ENCODE measurements around the gene MCF2L2. TPM values are rescaled to one million over a fixed set of nuclear protein-coding genes. Genes with fewer than 3 reads are reported as not detected.

MCF2L2 gene
- total and polyA plus RNA-seq, 2 donors (not counting 3 experiments of a cell fraction or from before 2014, with no cell fraction given), result 0.15 to 1.1 TPM

DNA sequence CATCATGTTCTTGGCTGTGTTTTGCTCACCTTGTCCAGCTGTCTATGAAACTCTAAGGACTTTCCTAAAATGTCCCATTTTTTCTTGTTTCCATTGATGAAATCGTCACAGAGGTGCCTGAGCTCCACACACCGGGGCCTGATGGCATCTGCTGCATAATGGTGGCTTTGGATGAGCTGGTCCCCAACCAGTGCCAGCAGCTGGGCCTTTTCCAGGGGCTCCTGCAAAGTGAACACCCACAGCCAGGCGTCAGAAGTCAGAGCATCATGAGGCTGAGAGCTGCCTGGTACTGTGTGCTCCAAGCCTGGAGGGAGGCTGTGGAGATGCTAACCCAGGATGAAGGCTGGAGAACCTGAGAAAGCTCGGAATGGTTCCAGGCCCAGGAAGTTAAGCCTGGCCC is 128.4 kb downstream of the MCF2L2 start:
- no TSS peak for BruUV-seq (replicated peaks)

More for the DNA sequence above, 128.4 kb downstream of the MCF2L2 start:
- ChIA-PET POLR2A (no interaction called here), CTCF (interaction anchor here (1.2 kb wide), 1 partner anchor 8 kb away, joined by 4 read pairs; no protein-coding TSS in a partner anchor)
- H3K4me3 ChIP-seq (replicated peaks in 1 of 3; ENCODE audit: insufficient read depth in 1 of 3, low read depth in 1 of 3, low read length in 3 of 3), result no peak overlapping the region
- no peaks in the 10 kb centered on the region for H3K9me1 ChIP-seq (replicated peaks; ENCODE audit: control insufficient read depth, extremely low read depth, insufficient read depth, low read length)
- no peaks in the 10 kb centered on the region for H3K27me3 ChIP-seq (ENCODE audit: control insufficient read depth in 2 of 2, insufficient read depth in 2 of 2, low read length in 2 of 2)
- H3K4me2 ChIP-seq (ENCODE audit: insufficient read depth, low read length), result no peak overlapping the region
- no peak overlapping the region for H3K9ac ChIP-seq (replicated peaks; ENCODE audit: extremely low read depth, insufficient read depth, low read length)
- no peak overlapping the region for H2AFZ ChIP-seq (ENCODE audit: low read depth, low read length)
- no peaks in the 10 kb centered on the region for H3K4me1 ChIP-seq (ENCODE audit: control insufficient read depth, extremely low read depth, insufficient read depth, low read length)
- no peaks in the 10 kb centered on the region for H4K20me1 ChIP-seq (replicated peaks; ENCODE audit: control insufficient read depth, extremely low read depth, insufficient read depth, low read length)
- dilution Hi-C loops (cut with MboI; ENCODE audit: extremely low pct_ligation_motif_present, low sequenced_read_pairs), result no loop called here
- no peaks in the 10 kb centered on the region for H3K9me3 ChIP-seq (replicated peaks; ENCODE audit: control insufficient read depth, insufficient read depth, low read length)
- H3K79me2 ChIP-seq (ENCODE audit: control insufficient read depth, insufficient read depth, low read length), result no peaks in the 10 kb centered on the region
- FAIRE-seq (no peak), DNase-seq (ENCODE audit: low read depth, low spot score) (no peak)
- H3K27ac ChIP-seq (ENCODE audit: insufficient read depth, low read depth, low read length), result no peak overlapping the region
- H3K36me3 ChIP-seq (ENCODE audit: control insufficient read depth in 2 of 2, extremely low read depth in 1 of 2, insufficient read depth in 2 of 2, low read length in 2 of 2), result no peaks in the 10 kb centered on the region
- TF ChIP-seq MYC (IDR thresholded peaks at IDR 0.05; ENCODE audit: low read depth, low read length) (no peak), EZH2 (IDR thresholded peaks at IDR 0.05; ENCODE audit: borderline replicate concordance, low read depth, low read length, severe bottlenecking) (no peak), POLR2A (IDR thresholded peaks at IDR 0.05; ENCODE audit: low read depth, low read length) (no peak), JUN (IDR thresholded peaks at IDR 0.05; ENCODE audit: borderline replicate concordance, insufficient read depth, insufficient read length, low read depth) (no peak), GATA2 (IDR thresholded peaks at IDR 0.05; ENCODE audit: insufficient read depth, insufficient read length, low read depth, low read length) (no peak), POLR2AphosphoS5 (IDR thresholded peaks at IDR 0.05; ENCODE audit: insufficient read depth, low read depth, low read length) (no peak), FOS (IDR thresholded peaks at IDR 0.05; ENCODE audit: borderline replicate concordance, insufficient read depth, low read length) (no peak)
- TF ChIP-seq, protein P1, sequence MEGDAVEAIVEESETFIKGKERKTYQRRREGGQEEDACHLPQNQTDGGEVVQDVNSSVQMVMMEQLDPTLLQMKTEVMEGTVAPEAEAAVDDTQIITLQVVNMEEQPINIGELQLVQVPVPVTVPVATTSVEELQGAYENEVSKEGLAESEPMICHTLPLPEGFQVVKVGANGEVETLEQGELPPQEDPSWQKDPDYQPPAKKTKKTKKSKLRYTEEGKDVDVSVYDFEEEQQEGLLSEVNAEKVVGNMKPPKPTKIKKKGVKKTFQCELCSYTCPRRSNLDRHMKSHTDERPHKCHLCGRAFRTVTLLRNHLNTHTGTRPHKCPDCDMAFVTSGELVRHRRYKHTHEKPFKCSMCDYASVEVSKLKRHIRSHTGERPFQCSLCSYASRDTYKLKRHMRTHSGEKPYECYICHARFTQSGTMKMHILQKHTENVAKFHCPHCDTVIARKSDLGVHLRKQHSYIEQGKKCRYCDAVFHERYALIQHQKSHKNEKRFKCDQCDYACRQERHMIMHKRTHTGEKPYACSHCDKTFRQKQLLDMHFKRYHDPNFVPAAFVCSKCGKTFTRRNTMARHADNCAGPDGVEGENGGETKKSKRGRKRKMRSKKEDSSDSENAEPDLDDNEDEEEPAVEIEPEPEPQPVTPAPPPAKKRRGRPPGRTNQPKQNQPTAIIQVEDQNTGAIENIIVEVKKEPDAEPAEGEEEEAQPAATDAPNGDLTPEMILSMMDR (IDR thresholded peaks at IDR 0.05; ENCODE audit: extremely low read depth in 1 of 2, insufficient read depth in 1 of 2, low read depth in 1 of 2, low read length in 2 of 2), result no peak
- TF ChIP-seq, protein P2, sequence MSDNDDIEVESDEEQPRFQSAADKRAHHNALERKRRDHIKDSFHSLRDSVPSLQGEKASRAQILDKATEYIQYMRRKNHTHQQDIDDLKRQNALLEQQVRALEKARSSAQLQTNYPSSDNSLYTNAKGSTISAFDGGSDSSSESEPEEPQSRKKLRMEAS (IDR thresholded peaks at IDR 0.05; ENCODE audit: insufficient read depth, insufficient read length), result no peak
- intact Hi-C loops (cut with micrococcal nuclease), result no loop called here
